HG02840 (cell line): ENCODE data around the gene AKAP12.

Source experiments
- ATAC-seq: cut with Tn5 transposase; IDR thresholded peaks from one replicate; pipeline ENCODE4 v1.9.1; 2021; ENCODE audit warnings: mild to moderate bottlenecking, moderate library complexity, moderate number of reproducible peaks; ENCODE audit not compliant: unreplicated experiment, low FRiP score

Gene AKAP12, protein sequence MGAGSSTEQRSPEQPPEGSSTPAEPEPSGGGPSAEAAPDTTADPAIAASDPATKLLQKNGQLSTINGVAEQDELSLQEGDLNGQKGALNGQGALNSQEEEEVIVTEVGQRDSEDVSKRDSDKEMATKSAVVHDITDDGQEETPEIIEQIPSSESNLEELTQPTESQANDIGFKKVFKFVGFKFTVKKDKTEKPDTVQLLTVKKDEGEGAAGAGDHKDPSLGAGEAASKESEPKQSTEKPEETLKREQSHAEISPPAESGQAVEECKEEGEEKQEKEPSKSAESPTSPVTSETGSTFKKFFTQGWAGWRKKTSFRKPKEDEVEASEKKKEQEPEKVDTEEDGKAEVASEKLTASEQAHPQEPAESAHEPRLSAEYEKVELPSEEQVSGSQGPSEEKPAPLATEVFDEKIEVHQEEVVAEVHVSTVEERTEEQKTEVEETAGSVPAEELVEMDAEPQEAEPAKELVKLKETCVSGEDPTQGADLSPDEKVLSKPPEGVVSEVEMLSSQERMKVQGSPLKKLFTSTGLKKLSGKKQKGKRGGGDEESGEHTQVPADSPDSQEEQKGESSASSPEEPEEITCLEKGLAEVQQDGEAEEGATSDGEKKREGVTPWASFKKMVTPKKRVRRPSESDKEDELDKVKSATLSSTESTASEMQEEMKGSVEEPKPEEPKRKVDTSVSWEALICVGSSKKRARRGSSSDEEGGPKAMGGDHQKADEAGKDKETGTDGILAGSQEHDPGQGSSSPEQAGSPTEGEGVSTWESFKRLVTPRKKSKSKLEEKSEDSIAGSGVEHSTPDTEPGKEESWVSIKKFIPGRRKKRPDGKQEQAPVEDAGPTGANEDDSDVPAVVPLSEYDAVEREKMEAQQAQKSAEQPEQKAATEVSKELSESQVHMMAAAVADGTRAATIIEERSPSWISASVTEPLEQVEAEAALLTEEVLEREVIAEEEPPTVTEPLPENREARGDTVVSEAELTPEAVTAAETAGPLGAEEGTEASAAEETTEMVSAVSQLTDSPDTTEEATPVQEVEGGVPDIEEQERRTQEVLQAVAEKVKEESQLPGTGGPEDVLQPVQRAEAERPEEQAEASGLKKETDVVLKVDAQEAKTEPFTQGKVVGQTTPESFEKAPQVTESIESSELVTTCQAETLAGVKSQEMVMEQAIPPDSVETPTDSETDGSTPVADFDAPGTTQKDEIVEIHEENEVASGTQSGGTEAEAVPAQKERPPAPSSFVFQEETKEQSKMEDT (N-terminal part only)

DNA sequence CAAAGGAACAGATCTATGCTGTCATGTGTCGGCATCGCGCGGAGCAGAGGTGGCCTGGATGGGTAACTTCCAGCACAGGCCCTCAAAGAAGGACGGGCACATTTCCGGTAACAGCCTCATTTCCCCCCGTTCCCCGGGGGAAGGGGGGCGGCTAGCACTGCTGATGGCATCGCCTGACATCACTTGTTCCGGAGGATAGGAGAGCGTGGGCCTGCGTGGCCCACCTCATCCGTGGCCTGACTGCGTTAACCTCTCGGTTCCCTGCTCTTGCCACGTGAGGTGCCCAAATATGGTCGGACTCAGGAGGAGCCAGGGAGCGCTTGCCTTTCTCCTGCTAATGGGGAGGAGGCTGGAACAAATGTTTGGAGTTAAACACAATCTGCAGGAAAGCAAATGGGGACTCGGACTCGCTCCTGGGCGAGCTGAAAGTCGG, at the start of gene AKAP12:
Gene AKAP12, plus strand, starts transcription at position 365 of the 433 bp plus-strand sequence. CDS start 596 bp downstream, outside the sequence.
- no peak for ATAC-seq

DNA sequence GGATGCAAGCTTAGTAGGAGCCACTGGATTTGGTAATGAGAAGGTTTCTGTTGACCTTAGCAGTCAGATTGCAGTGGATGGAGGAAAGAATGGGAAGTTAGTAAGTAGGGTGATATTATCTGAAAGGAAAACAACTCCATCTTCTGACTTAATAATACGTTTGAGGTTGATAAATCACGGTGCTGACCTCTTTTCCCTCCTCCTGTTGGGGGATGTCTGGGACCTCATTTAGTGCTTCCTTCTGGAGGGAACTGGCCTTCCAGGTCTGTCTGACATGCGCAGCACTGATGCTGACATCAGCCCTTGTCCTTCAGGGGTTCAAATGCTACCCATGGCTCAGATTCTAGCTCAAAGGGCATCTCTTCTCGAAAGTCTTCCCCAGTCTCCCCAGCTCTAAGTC, 48.2 kb upstream of the AKAP12 start:
- no peak for ATAC-seq

DNA sequence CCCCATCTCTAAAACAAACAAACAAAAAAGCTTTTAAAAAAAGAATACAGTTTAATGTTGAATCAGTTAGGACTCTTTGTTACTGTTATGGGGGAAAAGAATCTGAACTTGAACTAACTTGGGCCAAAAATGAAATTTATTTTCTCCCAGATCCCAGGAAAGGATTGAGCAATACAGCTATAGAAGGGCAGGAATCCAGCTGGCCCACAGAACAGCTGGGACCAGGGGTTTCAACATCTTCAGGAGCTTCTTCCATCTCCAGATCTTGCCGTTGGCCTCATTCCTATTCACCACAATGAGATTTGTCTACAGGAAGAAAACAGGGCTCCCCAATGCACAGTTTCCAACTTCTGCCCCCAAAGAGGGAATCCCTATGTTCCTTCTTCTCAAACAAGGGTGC, 43.2 kb upstream of the AKAP12 start:
- ATAC-seq: no peak

DNA sequence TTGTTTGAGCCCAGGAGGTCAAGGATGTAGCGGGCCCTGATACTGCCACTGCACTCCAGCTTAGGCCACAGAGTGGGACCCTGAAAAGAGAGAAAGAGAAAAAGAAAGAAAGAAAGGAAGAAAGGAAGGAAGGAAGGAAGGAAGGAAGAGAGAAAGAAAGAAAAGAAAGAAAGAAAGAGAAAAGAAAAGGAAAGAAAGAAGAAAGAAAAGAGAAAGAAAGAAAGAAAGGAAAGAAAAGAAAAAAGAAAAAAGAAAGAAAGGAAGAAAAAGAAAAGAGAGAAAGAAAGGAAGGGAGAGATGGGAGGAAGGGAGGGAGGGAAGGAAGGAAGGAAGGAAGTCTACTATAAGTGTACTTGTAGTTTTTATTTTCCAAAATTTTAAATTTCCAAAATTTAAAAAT, 42.2 kb upstream of the AKAP12 start:
- no peak for ATAC-seq

DNA sequence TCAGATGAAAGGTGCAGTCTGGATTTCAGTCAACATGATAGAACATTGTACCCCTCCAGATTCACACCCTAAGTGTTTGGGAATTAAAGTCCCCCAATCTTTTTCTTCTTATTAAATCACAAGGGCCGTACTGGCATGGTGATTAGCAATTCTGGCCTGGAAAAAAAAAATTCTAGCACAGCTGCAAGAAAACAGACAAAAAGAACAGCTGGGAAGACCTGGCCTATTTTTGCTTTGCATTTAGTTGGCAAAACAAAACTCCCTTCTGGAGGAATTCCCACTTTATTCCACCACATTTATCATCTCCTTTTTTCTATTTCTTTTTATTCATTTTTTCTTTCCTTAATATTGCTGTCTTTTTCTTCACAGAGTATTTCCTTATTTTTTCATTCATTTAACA, 39.8 kb upstream of the AKAP12 start:
- no peak for ATAC-seq

DNA sequence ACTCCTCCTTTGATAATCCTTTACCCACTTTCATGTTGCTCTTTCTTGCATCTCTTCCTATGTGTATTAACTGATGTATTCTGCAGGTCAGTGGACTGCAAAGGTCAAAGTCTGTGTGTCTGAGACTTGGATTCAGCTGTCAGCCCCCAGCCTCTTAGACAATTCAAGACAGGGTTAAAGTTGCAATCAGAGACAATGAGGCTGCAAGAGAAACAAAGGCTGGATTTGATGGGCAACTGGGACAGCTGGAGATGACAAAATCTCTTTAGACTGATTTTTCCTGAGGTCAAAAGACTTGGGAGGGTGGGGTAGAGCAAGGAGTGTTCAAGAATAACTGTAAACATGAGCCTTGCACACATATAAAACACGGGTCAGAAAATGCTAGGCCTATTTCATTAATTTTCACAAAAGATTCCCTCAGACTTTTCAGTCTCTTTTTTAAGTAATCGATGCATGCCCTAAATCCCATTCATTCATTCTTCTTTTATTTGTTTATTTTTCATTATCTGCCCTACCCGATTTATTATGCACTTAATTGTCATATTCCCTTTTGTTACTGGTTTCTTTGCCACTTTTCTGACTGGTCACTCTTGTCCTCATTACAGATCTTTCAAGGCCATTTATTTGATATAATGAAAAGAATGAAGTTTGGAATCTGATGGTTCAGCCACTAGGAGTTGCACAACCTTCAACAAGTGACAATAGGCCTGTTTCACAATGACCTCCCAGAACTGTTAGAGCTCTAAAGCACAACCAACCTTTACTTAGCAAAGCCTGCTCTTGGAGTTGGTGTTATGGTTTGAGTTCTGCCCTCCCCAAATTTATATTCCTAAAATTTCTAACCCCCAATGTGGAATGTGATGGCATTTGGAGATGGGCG, 33.8 kb upstream of the AKAP12 start:
- ATAC-seq: no peak

DNA sequence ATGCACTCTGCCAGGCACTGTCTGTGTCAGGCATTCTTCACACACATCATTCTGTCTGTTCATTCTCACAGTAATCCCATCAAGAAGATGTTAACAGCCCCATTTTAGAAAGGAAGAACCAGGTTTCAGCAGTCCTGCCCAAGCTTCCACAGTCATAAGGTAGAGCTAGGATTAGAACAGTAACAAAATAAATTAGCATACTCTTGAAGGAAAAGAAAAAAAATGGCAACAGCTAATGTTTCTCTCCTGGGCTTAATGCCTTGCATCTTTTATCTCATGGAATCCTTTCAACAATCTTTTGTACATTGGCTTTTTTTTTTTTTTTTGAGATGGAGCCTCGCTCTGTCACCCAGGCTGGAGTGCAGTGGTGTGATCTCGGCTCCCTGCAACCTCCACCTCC, 32.1 kb upstream of the AKAP12 start:
- no peak for ATAC-seq

DNA sequence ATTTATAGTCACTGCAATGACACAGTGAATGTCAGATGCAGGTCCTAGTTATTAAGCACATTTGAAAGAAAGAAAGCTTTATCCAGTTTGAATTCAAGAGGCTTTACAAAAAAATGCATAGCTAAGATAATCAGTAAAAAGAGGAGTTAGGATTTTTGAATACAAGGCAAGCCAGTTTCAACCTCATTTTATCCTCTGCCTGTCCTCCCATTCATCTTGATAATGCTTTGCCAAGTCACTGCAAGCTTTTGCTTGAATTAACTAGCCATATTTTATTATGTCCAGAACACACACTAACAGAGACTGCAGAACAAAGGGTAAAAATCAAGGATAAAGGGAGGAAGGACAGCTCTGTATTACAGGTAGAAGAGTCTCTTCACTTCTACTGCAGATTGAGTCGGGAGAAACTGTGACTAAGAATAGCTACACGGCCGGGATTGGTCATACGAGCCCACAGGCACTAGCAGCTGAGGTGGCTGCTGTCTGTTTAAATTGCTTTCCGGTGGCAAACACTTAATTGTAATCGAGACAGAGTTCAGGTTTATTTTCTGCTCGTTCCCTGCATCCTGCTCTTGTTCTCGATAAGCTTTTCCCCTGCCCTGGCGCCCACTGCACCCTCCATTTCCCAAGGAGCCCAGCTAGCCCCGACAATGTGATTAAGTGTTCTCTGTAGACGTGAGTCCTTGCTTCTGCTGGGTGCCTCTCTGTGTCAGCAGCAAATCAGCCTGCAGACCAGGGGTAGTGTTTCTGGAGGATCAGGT, 30.5 kb upstream of the AKAP12 start:
- no peak for ATAC-seq

DNA sequence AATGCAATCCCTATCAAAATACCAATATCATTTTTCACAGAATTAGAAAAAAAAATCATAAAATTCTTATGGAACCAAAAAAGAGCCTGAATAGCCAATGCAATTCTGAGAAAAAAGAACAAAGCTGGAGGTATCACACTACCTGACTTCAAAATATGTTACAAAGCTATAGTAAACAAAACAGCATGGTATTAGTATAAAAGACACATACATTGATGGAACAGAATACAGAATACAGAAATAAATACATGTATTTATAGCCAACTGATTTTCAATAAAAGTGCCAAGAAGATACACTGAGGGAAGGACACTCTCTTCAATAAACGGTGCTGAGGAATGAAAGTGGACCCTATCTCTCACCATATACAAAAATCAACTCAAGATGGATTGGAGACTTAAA, 28.7 kb upstream of the AKAP12 start:
- no peak for ATAC-seq

DNA sequence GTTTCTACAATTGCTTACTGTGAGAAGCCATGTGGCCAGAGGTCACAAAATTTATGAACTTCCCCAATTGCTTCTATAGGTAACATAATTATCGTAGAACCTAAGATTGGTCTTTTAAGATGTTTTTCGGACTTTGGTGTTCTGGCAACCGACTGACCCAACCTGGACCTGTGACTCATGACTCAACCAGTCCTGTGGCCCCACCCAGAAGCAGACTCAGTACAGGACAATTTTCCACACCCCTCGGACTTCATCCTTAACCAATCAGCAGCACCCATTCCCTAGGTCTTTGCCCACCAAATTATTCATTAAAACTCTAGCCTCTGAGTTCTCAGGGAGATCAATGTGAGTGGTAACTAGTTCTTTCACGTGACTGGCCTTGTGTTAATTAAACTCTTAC, 26.4 kb upstream of the AKAP12 start:
- no peak for ATAC-seq

DNA sequence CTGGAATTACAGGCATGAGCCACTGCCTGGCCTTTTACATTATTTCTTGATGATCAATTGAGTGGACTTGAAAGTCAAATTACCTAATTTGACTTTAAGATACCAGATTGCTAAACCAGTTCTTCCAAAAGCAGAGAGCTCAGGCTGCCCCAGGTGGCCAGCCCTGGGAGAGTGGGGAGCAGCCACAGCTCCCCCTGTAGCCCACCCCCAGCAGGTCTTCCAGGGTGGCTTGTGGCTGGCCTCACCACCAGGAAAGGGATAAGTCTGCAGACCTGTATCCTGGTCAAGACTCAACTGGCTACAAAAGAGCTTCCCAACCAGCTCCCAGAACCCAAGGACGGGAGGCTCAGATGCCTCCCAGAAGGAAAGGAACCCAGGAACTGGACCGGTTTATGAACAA, 23.8 kb upstream of the AKAP12 start:
- no peak for ATAC-seq

DNA sequence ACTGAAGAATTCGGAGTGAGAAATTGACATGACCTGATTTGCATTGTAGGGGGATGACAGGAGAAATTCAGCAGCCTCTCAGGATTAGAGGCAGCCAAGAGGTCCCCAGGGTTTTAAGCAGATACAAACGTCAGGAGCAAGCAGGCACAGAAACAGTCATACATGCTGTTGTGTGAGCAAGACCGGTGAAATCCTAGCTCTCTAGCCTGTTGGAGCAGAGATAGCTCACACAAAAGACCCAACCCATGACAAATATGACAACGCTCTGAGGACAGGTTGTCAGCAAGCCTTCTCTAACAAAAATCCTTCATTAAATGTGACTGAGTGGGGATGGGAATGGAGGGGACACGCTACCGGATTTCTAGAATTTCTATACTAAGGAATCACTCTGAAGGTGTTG, 23.0 kb upstream of the AKAP12 start:
- ATAC-seq: no peak

DNA sequence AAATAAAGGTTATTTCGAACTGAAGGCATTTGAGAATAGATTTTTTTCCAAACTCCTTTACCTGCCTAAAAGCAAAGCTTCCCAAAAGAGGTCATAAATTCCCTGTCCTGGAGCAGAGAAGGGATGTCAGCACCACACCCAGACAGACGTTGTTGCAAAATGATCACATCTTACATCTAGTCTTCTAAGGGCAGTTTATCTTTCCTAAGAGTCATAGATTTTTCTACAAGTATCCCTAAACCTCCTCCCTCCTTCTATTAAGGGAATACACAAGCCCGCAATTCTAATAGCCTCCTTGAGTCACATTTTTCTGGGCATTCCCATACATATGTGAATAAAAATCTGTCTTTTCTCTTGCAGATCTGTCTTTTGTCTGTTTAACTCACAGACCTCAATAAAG, 20.6 kb upstream of the AKAP12 start:
- no peak for ATAC-seq

DNA sequence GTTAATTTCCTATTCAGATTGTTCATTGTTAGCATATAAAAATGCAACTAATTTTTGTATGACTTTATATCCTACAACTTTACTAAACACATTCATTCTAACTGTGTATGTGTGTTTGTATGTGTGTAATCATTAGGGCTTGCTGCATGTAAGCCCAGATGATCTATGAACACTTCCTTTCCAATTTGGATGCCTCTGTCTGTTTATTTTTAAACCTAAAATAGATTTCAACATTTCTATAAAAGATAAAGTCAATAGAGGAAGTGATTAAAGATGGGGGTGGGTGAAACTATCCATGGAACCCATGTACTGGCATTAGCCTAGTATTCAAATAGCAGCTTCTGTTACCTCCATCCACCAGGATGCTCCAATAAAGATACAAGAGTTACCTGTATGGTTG, 15.7 kb upstream of the AKAP12 start:
- no peak for ATAC-seq

DNA sequence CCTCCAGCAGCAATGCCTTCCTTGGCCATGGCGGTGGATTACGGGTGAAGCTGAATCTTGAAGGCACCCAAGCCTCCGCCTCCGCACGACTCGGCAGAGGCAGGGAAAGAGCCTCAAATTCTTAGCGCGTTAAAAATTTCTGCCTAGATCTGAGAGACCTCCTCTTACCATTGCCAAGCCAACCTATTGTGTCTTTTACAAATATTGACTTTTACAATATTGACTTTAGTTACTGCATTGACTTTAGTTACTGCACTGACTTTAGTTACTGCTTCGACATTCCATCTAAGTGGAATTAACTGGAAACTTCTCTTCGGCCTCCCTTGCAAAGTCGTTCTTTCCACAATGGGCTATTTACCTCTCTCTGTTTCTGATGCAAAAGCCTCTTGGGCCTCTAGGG, 13.8 kb upstream of the AKAP12 start:
- ATAC-seq: no peak

DNA sequence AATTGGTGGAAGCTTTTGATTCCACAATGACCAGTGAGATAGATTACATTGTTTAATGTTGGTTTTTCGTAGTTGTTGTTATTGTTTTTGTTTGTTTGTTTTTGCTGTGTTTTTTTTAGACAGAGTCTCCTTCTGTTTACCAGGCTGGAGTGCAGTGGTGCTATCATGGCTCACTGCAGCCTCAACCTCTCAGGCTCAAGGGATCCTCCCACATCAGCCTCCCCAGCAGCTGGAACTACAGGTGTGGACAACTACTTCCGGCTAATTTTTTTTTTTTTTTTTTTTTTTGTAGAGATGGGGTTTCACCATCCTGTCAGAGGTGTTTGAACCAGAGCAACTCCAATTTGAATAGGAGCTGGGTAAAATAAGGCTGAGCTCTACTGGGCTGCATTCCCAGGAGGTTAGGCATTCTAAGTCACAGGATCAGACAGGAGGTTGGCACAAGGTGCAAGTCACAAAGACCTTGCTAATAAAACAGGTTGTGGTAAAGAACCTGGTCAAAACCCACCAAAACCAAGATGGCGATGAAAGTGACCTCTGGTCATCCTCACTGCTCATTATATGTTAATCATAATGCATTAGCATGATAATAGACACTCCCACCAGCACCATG, 10.9 kb upstream of the AKAP12 start:
- ATAC-seq: no peak

DNA sequence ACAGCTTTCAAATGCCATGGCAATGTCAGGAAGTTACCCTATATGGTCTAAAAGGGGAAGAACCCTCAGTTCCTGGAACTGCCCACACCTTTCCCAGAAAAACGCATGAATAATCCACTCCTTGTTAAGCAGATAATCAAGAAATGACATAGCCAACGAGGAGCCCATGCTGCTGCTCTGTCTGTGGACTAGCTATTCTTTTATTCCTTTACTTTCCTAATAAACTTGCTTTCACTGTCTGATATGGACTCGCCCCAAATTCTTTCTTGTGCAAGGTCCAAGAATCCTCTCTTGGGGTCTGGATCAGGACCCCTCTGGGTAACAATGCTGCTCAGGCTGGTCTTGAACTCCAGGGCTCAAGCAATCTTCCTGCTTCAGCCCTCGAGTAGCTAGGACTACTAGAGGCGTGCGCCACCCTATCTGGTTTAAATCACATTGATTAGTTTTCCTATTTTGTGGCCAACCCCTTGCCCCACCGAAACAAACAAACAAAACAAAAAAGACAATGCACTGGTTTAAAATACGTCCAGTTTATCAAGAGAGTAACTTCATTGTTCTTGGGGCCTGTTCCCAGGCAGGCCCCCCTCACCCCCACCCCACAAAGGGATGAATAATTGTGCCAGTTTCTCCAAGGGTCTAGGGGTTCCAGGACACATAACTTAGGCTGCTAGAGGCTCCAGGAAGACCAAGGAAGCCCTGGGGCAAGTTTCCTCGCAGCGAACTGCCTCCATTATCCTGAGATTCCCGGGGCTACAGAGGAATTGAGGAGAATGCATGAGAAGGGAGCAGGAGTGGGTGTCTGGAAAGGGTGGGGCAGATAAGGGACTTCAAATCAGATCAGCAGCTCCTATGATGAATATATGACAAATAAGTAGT, 10.1 kb upstream of the AKAP12 start:
- no peak for ATAC-seq

DNA sequence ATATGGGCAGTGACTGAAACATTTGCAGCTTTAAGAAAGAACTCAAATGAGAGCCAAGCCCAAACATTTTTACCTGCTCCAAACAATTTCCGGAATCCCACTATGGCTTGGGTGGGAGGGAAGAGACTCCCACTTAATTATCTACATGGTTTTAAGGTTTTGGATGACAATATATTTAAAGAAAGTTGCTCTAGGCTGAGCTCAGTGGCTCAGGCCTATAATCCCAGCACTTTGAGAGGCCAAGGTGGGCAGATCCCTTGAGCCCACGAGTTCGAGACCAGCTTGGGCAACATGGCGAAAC, 9.5 kb upstream of the AKAP12 start:
- ATAC-seq: no peak
